Amniotic epithelial cell (primary cell): ENCODE results near the gene WHAMM.
"Not testable (repeated sequence)": the region's sequence is repeated elsewhere in the genome, so short reads cannot be mapped to it uniquely, and the experiment has no call there.

ENCODE experiments used
- DNase-seq: peaks from one replicate; pipeline ENCODE4 v3.0.0-alpha.2; 2010; ENCODE audit warnings: low read depth

Gene WHAMM

GRCh38 chr15:82865981-82866380, 56.6 kb downstream of the WHAMM start:
- DNase-seq = not testable (repeated sequence)

DNA sequence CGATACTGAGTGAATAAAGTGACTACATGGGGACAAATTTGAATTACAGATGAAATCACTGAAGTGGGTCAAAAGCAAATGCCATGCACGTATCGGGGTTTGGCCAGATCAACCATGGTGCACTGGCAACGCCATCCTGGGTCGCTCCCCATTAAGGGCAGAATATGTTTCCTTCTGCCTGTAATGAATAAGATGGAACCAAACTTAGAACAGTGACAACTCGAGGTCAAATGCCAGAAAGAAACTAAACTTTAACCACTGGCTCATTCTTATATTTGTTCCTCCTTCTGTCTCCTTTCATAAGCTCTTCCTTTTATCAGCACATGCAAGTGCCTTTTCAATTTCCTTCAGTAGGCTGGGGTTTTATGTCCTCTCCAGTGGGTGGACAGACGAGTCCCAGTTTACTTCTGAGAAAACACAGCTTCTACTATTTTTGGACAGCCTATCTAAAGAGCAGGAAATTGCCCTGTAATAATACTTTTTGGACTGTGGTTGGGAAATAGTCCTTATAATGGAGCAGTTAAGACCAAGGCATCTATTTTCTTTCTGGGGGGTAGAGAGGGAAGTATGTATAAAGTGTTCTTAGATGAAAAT, 61.4 kb downstream of the WHAMM start:
- no peak for DNase-seq

DNA sequence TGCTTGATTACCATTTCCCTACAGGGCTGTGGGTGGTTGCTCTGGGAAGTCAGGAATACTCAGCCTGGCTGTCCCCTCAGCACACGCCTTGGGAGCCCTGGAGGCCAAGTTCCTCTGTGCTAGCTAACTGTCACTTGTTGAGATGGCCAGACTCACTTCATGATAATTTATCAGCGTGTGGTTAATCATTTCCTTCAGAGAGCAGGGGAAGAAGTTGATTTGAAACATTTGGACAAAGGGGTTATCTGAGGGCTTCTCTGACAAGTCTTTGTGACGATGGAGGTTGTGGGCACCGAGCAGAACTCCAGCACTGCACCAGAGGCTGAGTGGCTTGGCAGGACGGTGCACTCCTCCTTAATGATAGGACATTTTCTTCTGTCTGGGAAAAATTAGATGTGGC, 61.9 kb downstream of the WHAMM start:
- DNase-seq = no peak

GRCh38 chr15:82871832-82872484, 62.5 kb downstream of the WHAMM start:
- no peak for DNase-seq

- DNase-seq = no peak
These were observed 63.7 kb downstream of the WHAMM start for GRCh38 chr15:82873000-82873680.

DNA sequence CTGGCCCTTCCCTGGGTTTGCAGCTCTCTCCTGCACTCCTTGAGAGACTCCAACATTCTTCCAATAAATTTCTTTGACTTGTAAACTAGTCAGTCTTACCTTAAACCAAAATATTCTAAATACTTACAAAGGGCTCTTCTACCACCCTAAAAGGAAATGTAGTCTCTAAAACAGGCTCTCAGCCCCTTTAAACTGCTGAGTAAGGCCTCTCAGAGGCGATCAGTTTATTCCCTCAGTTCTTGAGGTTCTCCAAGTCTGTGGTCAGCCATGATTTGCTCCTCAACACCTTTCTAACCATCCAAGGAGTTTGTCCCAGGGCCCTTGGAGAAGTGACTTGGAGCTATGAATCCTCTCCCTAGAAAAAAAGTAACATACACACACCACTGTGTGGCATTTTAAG, 64.8 kb downstream of the WHAMM start:
- DNase-seq = no peak

DNA sequence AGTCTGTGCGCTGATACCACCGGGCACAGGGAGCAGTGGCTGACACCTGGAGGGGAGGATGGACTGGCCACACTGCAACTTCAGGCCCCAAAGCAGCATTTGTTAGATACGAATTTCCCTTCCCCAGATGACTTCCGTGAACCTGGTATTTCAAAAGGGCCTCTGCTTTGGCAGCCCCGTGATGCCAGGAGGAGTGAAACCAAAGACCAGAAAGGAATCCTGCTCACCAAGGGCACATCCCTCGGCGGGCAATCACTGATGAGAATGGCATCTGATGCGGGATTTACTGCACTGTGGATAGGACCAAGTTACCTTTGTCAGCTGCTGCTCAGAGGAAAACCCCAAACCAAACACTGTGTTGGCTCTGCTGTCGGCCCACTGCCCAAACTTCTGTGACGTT, 65.5 kb downstream of the WHAMM start:
- no peak for DNase-seq

GRCh38 chr15:82875411-82876003, 66.1 kb downstream of the WHAMM start:
- DNase-seq = no peak

DNA sequence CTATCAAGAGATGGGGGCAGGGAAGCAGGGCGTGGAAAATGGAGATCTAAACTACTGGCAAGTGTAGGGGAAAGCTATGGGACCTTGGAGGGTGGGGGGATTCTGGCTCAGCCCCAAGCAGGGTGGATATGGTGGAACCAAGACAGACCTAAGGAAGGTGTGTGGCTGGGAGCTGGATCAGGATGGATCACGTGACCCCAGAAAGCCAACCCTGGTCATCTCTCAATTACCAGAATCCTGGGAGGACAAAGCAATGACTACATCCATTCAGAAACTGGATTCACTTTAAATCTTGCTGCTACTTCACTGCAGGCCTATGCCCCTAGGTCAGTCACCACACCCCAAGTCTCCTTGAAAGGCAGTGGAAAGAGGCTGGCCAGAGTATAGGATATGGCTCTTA, 68.4 kb downstream of the WHAMM start:
- DNase-seq = no peak

DNA sequence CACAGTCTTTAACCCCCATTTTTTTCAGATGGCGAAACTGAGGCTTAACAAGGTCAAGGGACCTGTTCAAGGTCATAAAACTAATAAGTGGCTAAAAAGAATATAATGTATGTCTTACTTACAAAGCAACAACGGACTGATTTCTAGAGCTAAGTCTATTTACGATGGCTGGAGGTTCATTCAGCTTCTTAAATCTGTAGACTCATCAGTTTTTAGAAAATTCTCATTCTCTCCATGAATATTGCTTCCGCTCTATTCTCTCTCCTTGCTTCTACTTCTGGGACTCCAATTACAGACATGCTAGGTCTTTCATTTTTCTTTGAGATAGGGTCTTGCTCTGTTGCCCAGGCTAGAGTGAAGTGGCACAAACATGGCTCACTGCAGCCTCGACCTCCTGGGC, 68.9 kb downstream of the WHAMM start:
- no peak for DNase-seq

DNA sequence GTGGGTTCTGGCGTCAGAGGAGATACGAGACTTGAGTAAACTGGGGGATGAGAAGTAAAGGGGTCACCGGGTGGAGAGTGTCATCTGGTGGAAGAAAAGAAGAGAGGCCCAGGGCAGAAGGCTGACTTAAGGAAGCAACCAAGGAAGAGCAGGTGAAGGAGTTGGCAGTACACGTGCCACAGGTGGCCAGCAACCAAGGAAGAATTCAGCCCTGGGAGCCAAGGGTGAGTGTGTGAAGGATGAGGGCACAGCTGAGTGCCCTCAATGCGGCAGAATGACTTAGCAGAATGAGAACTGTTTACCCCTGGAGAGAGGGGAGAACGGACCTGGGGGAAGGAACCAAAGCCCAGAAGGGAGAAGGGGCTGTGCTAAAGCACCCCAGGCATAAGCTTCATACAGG, 71.3 kb downstream of the WHAMM start:
- DNase-seq = no peak

DNA sequence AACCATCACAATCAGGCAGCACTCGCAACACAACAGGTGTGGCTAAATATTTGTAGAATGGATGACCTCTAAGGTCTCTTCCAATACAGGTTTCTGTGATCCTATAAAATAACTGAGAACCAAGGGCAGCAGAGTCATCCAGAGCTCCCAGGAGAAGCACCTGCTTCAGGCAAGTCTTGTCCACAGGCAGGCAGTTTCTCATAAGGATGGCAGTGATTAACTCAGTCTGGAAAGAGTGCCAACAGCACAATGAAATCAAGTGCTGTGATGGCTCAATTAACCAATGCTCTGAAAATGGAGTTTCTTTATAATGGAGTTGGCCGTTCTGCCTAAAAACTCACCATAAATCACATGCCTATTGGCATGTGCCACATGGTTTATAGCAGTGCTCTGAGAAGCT, 72.3 kb downstream of the WHAMM start:
- no peak for DNase-seq

DNA sequence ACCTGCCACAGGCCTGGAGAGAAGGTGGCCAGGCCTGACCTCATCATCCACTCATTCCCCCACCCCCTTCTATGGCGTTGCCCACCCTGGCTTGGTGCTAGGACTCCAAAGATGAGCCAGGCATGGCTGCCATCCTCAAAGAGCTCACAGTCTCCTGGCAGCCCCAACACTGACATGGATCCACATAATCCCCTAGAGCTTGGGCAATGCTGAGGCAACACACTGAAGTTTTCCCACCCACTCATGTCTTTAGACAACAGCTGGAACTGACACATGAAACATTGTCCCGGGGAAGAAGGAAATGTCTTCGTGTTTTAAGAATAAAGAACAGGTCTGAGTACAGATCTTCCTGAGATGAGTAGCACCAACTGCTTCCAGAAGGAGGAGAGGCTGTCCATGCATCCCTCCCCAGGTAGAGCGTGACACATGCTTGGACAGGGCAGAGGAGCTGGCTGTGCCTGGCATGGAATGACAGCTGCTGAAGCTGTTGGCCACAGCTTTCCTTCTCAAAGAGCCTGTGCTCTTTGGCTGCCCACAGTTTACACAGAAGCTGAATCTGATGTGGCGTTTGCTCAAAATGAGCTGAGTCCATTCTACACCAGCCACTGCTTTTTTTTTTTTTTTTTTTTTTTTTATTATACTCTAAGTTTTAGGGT, 73.0 kb downstream of the WHAMM start:
- DNase-seq = no peak
